Measurements from ENCODE around the gene WDHD1.
"Not testable (repeated sequence)": the region's sequence is repeated elsewhere in the genome, so short reads cannot be mapped to it uniquely, and the experiment has no call there.

Gene WDHD1

DNA sequence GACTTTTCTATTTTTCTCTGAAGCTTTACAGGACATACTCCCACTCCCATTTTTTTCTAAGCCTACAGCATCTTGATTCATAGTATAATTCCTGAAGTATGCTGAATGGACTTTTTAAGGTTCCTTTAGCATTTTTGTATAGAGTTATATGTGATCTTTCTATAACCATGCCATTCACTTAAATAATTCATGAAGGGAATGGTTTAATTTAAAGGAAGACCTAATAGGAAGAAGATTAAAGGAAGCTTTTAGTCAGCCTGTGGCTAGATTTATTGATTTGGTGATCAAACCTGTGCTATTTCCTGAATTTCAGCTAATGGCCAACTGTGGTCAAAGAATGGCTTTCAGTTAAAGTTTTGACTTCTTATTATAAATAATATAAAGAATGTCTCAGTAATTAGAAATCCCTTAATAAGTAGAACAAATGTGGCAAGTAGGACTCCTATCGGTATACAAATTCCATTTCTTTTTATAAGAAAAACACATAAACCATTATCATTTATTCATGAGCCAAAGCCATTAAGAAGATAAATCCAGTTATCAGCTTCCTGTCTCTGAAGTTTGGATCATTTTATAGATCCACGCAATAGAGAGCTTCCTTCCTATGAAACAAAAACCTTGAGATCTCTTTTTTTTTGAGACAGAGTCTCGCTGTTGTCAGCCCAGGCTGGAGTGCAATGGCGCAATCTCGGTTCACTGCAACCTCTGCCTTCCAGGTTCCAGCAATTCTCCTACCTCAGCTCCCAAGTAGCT lies 20.6 kb upstream of the WDHD1 start:
- DNase-seq (ENCODE audit: low read depth, low spot score): no peak

- no peak for DNase-seq (ENCODE audit: low read depth, low spot score)
These were observed 18.2 kb upstream of the WDHD1 start for GRCh38 chr14:55045087-55045486.

DNA sequence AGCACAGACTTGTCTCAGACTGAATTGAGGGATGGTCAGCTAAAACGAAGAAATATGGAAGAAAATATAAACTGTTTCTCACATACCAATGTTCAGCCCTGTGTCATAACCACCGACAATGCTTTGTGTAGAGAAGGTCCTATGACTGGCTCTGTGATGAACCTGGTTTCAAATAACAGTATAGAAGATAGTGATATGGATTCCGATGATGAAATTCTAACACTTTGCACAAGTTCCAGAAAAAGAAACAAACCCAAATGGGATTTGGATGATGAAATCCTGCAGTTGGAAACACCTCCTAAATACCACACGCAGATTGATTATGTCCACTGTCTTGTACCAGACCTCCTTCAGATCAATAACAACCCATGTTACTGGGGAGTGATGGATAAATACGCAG lies 16.6 kb upstream of the WDHD1 start:
- DNase-seq (ENCODE audit: low read depth, low spot score): no peak

DNA sequence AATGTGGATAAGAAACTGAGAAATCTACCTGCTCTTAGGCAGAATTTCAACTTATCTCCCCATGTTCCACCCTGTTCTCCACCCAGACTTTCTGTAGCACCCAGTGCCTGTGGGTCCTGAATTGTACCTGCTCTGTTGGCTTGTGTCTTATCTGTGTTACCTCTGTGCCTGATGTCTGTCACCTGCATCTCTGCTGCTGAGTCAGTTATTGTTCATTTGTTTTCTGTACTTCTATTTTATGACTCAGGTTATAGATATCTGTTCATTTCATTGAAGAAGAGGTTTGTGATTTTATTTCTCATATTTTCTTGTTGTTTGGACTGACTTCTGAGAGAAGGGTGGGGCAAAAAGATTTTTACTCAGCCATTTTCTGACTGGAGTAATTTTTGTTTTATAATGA lies 11.8 kb upstream of the WDHD1 start:
- no peak for DNase-seq (ENCODE audit: low read depth, low spot score)

DNA sequence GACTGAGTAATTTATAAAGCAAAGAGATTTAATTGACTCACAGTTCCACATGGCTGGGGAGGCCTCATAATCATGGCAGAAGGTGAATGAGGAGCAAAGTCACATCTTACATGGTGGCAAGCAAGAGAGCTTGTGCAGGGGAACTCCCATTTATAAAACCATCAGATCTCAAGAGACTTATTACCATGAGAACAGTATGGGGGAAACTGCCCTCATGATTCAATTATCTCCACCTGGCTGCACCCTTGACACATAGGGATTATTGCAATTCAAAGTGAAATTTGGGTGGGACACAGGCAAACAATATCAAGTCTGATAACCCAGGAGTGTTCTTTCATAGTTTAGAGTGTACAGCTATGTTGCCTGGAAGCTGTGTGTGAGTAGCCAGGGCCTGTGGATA lies 11.1 kb upstream of the WDHD1 start:
- not testable (repeated sequence) for DNase-seq (ENCODE audit: low read depth, low spot score)

GRCh38 chr14:55031190-55031589 lies 4.3 kb upstream of the WDHD1 start:
- DNase-seq (ENCODE audit: low read depth, low spot score): no peak

- DNase-seq (ENCODE audit: low read depth, low spot score): no peak
These were observed 1.6 kb upstream of the WDHD1 start for GRCh38 chr14:55028476-55028875.

DNA sequence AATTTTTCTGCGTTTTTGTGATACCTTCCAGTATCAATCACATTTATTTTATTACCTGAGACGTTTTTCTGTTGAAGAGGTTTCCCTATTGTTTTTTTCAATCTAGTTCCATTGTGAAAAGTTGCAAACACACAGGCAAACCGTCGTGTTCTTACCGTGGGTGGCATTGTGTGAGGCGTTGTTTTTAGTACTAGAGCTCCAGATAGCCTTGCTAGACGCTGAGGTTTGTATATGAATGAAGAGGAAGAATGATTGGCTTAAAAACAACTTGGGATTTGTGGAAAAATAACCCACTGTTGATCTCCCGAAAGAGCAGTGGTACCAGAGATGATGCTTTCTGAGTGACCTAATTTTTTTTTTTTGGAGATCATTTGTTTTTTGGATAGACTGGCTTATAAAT lies 1.2 kb upstream of the WDHD1 start:
- no peak for DNase-seq (ENCODE audit: low read depth, low spot score)

DNA sequence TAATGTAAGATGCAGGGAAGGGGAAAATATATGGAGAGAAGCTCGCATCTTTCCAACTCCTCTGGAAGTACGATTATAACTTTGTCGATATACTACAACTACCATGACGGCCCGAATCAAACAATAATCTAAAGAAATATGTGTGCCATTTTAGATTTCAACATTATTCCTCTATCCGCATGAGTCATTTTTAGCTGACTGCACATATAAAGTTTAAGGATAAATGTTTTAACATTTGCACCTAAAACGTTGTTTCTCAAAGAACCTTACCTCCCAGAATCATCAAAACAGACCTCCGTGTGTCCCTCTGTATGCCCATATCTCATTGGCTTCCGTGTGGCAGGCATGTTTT lies 482 bp downstream of the WDHD1 start:
- no peak for DNase-seq (ENCODE audit: low read depth, low spot score)

- no peak for DNase-seq (ENCODE audit: low read depth, low spot score)
These were observed 951 bp downstream of the WDHD1 start for GRCh38 chr14:55025948-55026347.

GRCh38 chr14:55024365-55024764 lies 2.5 kb downstream of the WDHD1 start:
- DNase-seq (ENCODE audit: low read depth, low spot score): not testable (repeated sequence)

GRCh38 chr14:55019968-55020554 lies 6.8 kb downstream of the WDHD1 start:
- DNase-seq (ENCODE audit: low read depth, low spot score): no peak

DNA sequence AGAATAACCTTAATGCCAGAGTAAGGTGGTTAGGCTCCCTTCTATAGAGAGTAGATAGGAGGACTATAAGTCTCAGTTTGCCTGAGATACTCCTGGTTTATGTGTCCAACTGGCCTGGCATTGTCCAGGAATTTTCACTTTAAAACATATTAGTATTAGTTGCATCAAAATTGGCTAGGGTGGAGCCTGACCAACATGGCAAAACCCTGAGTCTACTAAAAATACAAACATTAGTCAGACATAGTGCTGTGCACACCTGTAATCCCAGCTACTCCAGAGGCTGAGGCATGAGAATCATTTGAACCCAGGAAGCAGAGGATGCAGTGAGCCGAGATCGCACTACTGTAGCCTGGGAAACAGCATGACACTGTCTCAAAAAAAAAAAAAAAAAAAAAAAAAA lies 11.9 kb downstream of the WDHD1 start:
- DNase-seq (ENCODE audit: low read depth, low spot score): no peak

GRCh38 chr14:55005071-55005470 lies 21.8 kb downstream of the WDHD1 start:
- DNase-seq (ENCODE audit: low read depth, low spot score): no peak

- DNase-seq (ENCODE audit: low read depth, low spot score): no peak
These were observed 26.5 kb downstream of the WDHD1 start for GRCh38 chr14:55000381-55000780.

DNA sequence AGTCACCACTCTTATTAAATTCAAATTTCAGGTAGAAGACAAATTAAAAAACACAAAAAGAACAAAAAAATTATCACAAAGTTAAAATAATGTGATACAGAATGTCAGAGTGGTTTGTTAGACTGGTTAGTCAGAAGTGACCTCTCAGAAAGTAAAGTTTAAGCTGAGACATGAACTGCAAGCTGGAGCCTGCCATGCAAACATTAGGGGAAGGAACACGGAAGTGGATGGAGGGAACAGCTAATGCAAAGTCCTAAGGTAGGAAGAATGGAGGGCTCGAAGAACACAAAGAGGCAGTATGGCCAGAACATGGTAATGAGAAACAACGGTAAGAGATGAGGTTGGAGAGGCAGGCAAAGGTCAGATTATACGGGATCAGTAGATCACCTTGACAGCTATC lies 41.7 kb downstream of the WDHD1 start:
- DNase-seq (ENCODE audit: low read depth, low spot score): no peak

DNA sequence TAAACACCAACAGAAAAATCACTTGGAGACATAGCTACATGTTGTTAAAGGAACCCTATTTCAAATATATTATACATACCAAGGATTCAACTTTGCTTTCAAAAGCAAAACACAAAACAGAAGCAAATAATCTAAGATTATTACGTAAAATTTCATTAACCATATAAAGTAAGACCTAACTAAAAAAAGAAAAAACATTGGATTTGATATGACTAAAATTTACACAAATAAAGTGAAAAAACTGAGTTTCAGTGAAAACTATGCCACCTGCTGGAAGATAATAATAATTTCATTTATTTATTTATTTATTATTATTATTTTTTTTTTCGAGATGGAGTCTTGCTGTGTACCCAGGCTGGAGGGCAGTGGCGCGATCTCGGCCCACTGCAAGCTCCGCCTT lies 45.2 kb downstream of the WDHD1 start:
- no peak for DNase-seq (ENCODE audit: low read depth, low spot score)

GRCh38 chr14:54979039-54979438 lies 47.9 kb downstream of the WDHD1 start:
- DNase-seq (ENCODE audit: low read depth, low spot score): no peak

- DNase-seq (ENCODE audit: low read depth, low spot score): no peak
These were observed 50.6 kb downstream of the WDHD1 start for GRCh38 chr14:54976316-54976715.

DNA sequence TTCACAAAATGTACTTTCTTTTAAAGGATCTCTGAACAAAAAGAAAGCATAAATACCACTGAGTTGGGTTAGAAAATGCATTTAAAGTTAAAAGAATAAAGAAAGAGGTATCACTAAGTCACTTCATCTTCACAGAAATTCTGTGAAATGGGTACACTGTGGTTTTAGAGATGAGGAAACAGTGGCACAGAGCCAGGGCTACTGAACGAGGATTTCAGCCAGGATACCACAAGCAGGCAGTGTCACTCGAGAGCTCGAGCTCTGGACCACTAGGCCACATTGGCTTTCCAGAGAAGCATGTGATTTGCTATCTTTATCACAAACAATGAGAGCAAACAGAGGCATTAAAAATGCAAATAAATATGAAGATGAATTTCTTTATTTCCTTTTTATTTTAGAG lies 51.0 kb downstream of the WDHD1 start:
- DNase-seq (ENCODE audit: low read depth, low spot score): no peak

DNA sequence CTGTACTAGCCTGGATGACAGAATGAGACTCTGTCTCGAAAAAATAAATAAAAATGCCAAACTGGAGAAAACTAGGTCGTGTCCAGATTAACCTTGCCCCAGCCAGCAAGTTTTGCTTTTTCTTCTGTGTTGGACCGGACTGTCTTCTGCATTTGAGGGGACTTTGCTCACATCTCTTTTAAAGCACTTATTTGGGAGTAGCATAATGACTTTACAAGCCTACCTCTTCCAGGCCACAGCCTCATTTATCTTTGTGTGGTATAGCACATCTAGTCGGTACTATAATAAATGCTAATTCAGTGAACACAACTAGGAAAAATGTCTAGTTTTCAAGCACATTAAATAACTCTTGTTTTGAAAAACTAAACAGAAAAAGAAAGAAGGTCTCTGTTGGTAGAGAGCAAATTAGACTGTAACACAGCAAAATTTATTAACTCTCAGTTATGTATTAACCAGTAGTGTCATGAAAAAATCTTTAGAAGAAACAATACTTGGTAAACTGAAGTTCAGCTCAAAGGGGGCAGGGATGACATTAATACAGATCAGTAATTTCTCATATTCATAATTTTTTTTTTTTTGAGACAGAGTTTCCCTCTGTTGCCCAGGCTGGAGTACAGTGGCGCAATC lies 52.0 kb downstream of the WDHD1 start:
- DNase-seq (ENCODE audit: low read depth, low spot score): no peak

- no peak for DNase-seq (ENCODE audit: low read depth, low spot score)
These were observed 59.4 kb downstream of the WDHD1 start for GRCh38 chr14:54967496-54967895.

DNA sequence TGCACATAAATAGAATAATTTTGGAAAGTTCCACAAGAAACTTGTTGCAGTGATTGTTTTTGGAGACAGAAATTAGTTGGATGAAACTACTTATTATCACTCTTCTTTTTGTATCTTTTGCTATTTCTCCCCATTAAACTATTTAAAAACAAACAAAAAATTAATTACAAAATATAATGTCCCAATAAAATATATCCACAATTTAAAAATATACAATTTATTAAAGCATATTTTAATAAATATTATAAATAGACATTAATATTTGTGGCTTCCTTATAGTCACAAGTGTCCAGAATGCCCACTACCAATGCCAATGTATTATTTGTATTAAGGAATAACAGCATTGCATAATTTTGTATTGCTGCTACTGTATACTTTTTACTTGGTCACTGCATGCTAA lies 71.8 kb downstream of the WDHD1 start:
- DNase-seq (ENCODE audit: low read depth, low spot score): no peak

Data from iPS DF 19.7 (cell line).